Stimulated activated CD4-positive, alpha-beta T cell treated with anti-CD3 and anti-CD28 coated beads, Interleukin-4, amount 100 ng/mL, for 4 hours (primary cell): ENCODE results near the gene ATP5MC2.
A peak's percentile ranks its signal among the peaks of the same experiment; 100 is the strongest.
"Not testable (repeated sequence)": the region's sequence is repeated elsewhere in the genome, so short reads cannot be mapped to it uniquely, and the experiment has no call there.

Source experiments
- DNase-seq, 2 experiments: peaks; one replicate each; pipeline ENCODE4 v3.0.0-alpha.2; 2020

Gene ATP5MC2

GRCh38 chr12:53688134-53688533 lies 12.3 kb upstream of the ATP5MC2 start:
- no peak for DNase-seq

GRCh38 chr12:53686436-53686835 lies 10.6 kb upstream of the ATP5MC2 start:
- no peak for DNase-seq

DNA sequence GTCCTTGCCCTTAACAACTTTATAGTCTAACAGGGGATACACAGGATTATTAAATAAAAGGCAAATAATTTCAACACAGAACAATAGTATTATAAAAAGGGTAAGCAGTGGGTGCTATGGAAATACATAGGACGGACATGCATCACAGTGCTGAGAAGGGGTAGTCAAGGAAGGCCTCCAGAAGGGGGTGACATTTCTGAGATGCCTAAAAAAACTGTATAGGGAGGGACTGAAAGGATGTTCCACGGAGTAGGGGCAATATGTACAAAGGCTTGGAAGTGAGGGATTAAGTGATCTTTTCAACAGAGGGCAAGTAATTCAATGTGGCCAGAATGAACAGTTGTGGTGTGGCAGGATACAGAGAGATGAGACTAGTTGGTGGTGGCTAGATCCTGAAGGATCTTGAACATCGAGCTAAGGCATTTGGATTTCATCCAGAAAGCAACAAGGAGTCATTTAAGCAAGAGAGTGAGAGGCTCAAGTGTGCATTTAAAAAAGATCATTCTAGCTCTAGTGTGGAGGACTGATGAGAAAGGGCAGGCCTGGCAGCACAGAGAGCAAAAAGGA lies 8.9 kb upstream of the ATP5MC2 start:
- no peak for DNase-seq

DNA sequence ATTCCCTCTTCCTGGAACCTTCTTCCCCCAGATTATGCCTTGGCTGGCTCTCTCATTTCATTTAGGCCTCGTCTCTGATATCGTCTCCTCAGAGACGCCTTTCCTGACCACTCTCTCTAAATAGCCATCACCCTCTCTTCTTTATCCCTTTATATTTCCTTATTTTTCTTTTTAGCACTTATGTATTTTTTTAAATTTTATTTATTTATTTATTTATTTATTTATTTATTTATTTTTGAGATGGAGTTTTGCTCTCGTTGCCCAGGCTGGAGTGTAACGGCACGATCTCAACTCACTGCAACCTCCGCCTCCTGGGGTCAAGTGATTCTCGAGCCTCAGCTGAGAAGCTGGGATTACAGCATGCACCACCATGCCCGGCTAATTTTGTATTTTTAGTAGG lies 8.1 kb upstream of the ATP5MC2 start:
- DNase-seq, result no peak

DNA sequence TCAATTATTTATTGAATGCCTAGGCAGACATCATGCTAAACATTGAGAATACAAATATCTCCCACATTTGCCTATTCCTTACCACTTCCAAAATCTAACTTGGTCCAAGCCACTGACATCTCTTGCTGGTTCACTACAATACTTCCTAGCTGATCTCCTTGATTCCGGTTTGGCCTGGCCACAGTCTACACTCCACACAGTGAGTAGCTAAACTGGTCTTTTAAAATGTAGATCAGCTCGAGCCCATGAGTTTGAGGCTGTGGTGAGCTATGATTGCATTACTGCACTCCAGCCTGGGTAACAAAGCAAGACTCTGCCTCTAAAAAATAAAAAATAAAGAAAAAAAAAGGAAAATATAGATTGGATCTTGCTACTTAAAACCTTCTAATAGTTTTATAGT lies 7.6 kb upstream of the ATP5MC2 start:
- DNase-seq, result no peak

- DNase-seq, result not testable (repeated sequence)
These were observed 4.2 kb upstream of the ATP5MC2 start for GRCh38 chr12:53680061-53680460.

GRCh38 chr12:53677800-53678148 lies 1.9 kb upstream of the ATP5MC2 start:
- no peak for DNase-seq

GRCh38 chr12:53677016-53677799 lies 1.3 kb upstream of the ATP5MC2 start:
- no peak for DNase-seq

GRCh38 chr12:53676656-53677015 lies 753 bp upstream of the ATP5MC2 start:
- peak; percentile 5 to 32 for DNase-seq

DNA sequence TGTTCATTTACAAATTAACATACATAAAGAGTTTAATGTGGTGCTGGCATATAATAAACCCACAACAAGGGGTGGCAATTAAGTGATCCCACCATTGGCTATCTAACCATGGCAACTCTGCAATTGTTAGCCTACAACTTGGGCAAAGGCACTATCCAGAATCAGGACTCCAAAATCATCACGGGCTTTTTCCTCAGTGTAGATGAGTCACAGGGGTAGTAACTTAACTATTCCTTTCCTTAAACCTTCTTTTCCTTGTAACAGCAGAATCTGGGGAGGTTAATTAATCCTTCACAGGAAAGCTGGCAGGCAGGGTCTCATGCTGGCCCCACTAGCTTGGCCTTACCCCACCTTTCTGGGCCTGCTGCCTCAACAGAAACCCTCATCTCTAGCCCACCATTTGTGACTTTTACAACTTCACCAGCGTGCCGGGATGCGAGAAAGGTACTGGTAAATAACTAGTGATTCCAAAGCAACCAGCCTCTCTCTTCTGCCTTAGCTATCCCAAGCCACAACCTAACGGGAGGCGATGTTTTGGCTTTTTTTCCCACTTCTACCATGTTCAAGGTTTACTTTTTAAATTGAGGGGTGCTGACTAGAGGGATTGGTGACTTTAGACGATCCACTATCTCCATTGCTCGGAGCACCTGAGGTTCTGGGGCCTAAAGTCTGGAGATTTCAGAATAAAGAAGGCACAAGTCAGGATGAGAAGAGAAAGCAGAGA lies 744 bp downstream of the ATP5MC2 start:
- DNase-seq, result no peak

- DNase-seq, result no peak
These were observed 4.9 kb downstream of the ATP5MC2 start for GRCh38 chr12:53670971-53671370.

- no peak for DNase-seq
These were observed 5.6 kb downstream of the ATP5MC2 start for GRCh38 chr12:53670308-53670707.

- no peak for DNase-seq
These were observed 8.8 kb downstream of the ATP5MC2 start for GRCh38 chr12:53667080-53667479.

GRCh38 chr12:53664936-53665335 lies 10.9 kb downstream of the ATP5MC2 start:
- DNase-seq, result no peak

GRCh38 chr12:53664191-53664590 lies 11.7 kb downstream of the ATP5MC2 start:
- DNase-seq, result no peak

DNA sequence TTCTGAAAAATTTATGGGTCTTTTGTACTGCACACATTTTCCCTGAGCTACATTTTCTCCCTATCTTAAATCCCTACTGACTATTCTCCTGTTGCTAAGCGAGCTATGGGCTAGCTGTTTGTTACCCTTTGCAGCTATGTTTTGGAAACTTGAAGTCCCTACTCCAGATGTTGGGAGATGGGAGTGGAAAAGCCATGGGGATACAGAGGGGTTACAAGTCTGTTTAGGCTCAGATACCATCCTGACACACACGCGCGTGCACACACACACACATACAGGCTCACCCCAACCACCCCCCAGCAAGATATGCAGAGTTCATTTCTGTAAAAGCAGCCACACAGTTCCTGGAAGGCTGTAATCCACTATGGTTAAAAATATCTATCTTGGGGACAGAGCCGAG lies 15.8 kb downstream of the ATP5MC2 start:
- no peak for DNase-seq

- DNase-seq, result no peak
These were observed 16.3 kb downstream of the ATP5MC2 start for GRCh38 chr12:53659571-53659981.

- DNase-seq, result no peak
These were observed 16.8 kb downstream of the ATP5MC2 start for GRCh38 chr12:53659011-53659551.

DNA sequence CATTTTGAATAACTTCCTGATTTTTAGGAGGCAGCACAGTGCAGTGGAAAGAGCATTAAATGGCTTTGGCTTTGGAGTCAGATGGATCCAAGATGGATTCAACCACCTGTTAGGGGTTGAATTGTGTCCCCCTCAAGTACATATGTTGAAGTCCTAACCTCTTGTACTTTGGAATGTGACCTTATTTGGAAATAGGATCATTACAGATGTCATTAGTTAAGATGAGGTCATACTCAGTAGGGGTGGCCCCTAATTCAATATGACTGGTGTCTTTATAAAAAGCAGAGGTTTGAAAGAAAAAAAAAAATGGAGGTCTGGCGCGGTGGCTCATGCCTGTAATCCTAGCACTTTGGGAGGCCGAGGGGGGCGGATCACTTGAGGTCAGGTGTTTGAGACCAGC lies 18.8 kb downstream of the ATP5MC2 start:
- DNase-seq, result no peak

DNA sequence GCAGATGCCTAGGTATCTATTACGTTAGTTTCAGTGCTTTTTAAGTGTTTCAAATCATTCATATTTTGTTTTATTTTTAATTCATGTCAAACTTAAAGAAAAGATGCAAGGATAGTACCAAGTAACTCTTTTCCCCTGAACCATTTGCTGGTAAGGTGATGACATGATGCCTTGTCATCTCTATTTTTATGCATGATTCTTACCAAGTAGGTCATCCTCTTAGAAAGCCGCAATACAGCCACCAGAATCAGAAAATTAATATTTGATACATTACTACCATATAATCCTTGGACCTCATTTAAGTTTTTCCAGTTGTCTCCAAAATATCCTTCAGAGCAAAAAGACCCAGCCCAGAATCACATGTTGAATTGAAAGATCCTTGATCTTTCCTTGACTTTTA lies 22.3 kb downstream of the ATP5MC2 start:
- no peak for DNase-seq

GRCh38 chr12:53652366-53652765 lies 23.5 kb downstream of the ATP5MC2 start:
- no peak for DNase-seq

- no peak for DNase-seq
These were observed 24.1 kb downstream of the ATP5MC2 start for GRCh38 chr12:53651737-53652136.

DNA sequence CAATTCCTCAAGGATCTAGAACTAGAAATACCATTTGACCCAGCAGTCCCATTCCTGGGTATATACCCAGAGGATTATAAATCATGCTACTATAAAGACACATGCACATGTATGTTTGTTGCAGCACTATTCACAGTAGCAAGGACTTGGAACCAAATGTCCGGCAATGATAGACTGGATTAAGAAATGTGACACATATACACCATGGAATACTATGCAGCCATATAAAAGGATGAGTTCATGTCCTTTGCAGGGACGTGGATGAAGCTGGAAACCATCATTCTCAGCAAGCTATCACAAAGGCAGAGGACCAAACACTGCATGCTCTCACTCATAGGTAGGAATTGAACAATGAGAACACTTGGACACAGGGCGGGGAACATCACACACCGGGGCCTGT lies 29.6 kb downstream of the ATP5MC2 start:
- DNase-seq, result not testable (repeated sequence)

DNA sequence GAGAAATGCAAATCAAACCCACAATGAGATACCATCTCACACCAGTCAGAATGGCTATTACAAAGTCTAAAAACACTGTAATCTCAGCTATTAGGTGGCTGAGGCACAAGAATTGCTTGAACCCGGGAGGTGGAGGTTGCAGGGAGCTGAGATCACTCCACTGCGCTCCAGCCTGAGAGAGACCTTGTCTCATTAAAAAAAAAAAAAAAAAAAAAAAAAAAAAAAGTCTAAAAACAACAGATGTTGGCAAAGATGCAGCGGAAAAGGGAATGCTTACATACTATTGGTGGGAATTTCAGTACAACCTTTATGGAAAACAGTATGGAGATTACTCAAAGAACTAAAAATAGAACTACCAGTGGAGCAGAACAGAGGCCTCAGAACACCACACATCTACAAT lies 30.7 kb downstream of the ATP5MC2 start:
- DNase-seq, result no peak
